Measurements from ENCODE around the gene SIK3.

The SIK3 gene
- long read RNA-seq, partial matches to known transcripts = 3 of 5 reads
- long read RNA-seq, other reads (novel, unspliced or antisense) = 2 of 5 reads

- Histone ChIP-seq H3K4me3 (replicated peaks; ENCODE audit: insufficient read depth, low read length) (peak within 1 kb of the TSS; percentile 84), H3K27me3 (ENCODE audit: insufficient read depth, poor library complexity, severe bottlenecking) (no peaks in the 10 kb centered on the region), H3K27ac (replicated peaks) (peak within 1 kb of the TSS; percentile 96)
- TF ChIP-seq SPI1 (IDR thresholded peaks at IDR 0.05; ENCODE audit: borderline replicate concordance, low read depth) = no peak
- TF ChIP-seq, protein P1, sequence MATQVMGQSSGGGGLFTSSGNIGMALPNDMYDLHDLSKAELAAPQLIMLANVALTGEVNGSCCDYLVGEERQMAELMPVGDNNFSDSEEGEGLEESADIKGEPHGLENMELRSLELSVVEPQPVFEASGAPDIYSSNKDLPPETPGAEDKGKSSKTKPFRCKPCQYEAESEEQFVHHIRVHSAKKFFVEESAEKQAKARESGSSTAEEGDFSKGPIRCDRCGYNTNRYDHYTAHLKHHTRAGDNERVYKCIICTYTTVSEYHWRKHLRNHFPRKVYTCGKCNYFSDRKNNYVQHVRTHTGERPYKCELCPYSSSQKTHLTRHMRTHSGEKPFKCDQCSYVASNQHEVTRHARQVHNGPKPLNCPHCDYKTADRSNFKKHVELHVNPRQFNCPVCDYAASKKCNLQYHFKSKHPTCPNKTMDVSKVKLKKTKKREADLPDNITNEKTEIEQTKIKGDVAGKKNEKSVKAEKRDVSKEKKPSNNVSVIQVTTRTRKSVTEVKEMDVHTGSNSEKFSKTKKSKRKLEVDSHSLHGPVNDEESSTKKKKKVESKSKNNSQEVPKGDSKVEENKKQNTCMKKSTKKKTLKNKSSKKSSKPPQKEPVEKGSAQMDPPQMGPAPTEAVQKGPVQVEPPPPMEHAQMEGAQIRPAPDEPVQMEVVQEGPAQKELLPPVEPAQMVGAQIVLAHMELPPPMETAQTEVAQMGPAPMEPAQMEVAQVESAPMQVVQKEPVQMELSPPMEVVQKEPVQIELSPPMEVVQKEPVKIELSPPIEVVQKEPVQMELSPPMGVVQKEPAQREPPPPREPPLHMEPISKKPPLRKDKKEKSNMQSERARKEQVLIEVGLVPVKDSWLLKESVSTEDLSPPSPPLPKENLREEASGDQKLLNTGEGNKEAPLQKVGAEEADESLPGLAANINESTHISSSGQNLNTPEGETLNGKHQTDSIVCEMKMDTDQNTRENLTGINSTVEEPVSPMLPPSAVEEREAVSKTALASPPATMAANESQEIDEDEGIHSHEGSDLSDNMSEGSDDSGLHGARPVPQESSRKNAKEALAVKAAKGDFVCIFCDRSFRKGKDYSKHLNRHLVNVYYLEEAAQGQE (IDR thresholded peaks at IDR 0.05; ENCODE audit: insufficient replicate concordance, low read depth) = no peak
- 0 out of 2 replicates have a peak, but pooled peaks have one; percentile 5 for TF ChIP-seq POLR2AphosphoS5 (IDR thresholded peaks at IDR 0.05; ENCODE audit: low read depth)
- DNase-seq (ENCODE audit: low read depth in 1 of 2, low spot score in 1 of 2) = peak; percentile 82 to 83
These were observed at the start of gene SIK3 for GRCh38 chr11:117098269-117099232. Gene SIK3 (minus strand): TSS chr11:117098428. CDS start chr11:117098415, 13 bp downstream.

DNA sequence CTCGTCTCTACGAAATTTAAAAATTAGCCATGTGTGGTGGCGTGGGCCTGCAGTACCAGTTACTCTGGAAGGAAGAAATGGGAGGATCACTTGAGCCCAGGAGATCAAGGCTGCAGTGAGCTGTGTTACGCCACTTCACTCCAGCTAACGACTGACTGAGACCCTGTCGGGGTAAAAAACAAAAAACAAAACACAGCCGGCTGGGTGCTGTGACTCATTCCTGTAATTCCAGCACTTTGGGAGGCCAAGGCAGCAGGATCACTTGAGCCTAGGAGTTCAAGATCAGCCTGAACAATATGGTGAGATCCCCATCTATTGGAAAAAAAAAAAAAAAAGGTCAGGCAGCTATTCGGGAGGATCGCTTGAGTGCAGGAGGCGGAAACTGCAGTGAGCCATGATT, 48.3 kb upstream of the SIK3 start:
- H3K27ac ChIP-seq (replicated peaks) = peak overlapping the region; percentile 15; the same call in 1 of the 2 replicates

DNA sequence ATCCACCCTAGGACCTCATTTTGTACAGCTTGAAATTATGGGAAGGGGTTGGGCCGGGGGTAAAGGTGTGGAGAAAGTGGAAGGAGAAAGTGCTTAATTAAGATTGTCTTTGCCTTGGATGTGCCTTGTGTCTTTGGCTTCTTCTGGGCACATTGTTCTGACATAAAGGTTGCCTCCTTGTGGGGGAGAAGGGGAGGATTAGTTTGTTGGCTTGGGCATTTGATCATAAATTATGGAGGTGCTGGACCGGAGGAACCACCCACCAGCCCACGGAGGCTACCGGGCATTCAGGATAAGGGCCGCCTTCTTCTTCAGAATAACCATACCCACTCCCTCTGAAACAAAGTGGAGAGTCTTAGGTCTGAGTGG, 47.1 kb upstream of the SIK3 start:
- TF ChIP-seq, protein P2, sequence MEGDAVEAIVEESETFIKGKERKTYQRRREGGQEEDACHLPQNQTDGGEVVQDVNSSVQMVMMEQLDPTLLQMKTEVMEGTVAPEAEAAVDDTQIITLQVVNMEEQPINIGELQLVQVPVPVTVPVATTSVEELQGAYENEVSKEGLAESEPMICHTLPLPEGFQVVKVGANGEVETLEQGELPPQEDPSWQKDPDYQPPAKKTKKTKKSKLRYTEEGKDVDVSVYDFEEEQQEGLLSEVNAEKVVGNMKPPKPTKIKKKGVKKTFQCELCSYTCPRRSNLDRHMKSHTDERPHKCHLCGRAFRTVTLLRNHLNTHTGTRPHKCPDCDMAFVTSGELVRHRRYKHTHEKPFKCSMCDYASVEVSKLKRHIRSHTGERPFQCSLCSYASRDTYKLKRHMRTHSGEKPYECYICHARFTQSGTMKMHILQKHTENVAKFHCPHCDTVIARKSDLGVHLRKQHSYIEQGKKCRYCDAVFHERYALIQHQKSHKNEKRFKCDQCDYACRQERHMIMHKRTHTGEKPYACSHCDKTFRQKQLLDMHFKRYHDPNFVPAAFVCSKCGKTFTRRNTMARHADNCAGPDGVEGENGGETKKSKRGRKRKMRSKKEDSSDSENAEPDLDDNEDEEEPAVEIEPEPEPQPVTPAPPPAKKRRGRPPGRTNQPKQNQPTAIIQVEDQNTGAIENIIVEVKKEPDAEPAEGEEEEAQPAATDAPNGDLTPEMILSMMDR (IDR thresholded peaks at IDR 0.05; ENCODE audit: insufficient read depth, low read length) = no peak
- TF ChIP-seq GABPA (IDR thresholded peaks at IDR 0.05; ENCODE audit: low read depth) = no peak
- TF ChIP-seq, protein P1 (IDR thresholded peaks at IDR 0.05; ENCODE audit: insufficient replicate concordance, low read depth) = no peak
- no peak for TF ChIP-seq SPI1 (IDR thresholded peaks at IDR 0.05; ENCODE audit: borderline replicate concordance, low read depth)
- no peak for TF ChIP-seq POLR2AphosphoS5 (IDR thresholded peaks at IDR 0.05; ENCODE audit: low read depth)

More for the DNA sequence above, 48.3 kb upstream of the SIK3 start:
- TF ChIP-seq SPI1 (IDR thresholded peaks at IDR 0.05; ENCODE audit: borderline replicate concordance, low read depth) = no peak
- no peak for TF ChIP-seq POLR2AphosphoS5 (IDR thresholded peaks at IDR 0.05; ENCODE audit: low read depth)
- no peak for TF ChIP-seq GABPA (IDR thresholded peaks at IDR 0.05; ENCODE audit: low read depth)
- TF ChIP-seq, protein P2 (IDR thresholded peaks at IDR 0.05; ENCODE audit: insufficient read depth, low read length) = no peak
- TF ChIP-seq, protein P1 (IDR thresholded peaks at IDR 0.05; ENCODE audit: insufficient replicate concordance, low read depth) = no peak
- DNase-seq (ENCODE audit: low read depth in 1 of 2, low spot score in 1 of 2) = peak in 1 of 2 experiments; percentile 18
- H3K4me3 ChIP-seq (replicated peaks; ENCODE audit: insufficient read depth, low read length) = no peak overlapping the region
- H3K27me3 ChIP-seq (ENCODE audit: insufficient read depth, poor library complexity, severe bottlenecking) = no peaks in the 10 kb centered on the region

More for the DNA sequence above, 47.1 kb upstream of the SIK3 start:
- Histone ChIP-seq H3K4me3 (replicated peaks; ENCODE audit: insufficient read depth, low read length) (peak overlapping the region; percentile 83), H3K27ac (replicated peaks) (peak overlapping the region; percentile 95), H3K27me3 (ENCODE audit: insufficient read depth, poor library complexity, severe bottlenecking) (no peaks in the 10 kb centered on the region)
- DNase-seq (ENCODE audit: low read depth in 1 of 2, low spot score in 1 of 2) = no peak

Data from HL-60 (cell line).